HepG2 (cell line): Measurements from ENCODE around the gene PIM1. TPM values are rescaled to one million over a fixed set of nuclear protein-coding genes. Genes with fewer than 3 reads are reported as not detected.

Experiments used
- ATAC-seq: fragments of 200-7000 bp; cut with Tn5 transposase; 3 replicates; pipeline ENCODE4 v1.9.1; 2020; ENCODE audit warnings: mild to moderate bottlenecking, moderate library complexity
- BruUV-seq: library from RNA; stranded (reverse); fragments of 400-500 nt; replicated peaks from 2 replicates; lab custom pipeline; 2021; lab: Mats Ljungman, UMichigan
- CTCF ChIA-PET: fragments of 300-600 bp; formaldehyde crosslinking; extraction: SDS; loops from one replicate; lab custom pipeline; 2021; ENCODE audit warnings: low total read pairs, inconsistent platforms, low intra/inter-chr PET ratio; lab: Yijun Ruan, JAX
- POLR2A ChIA-PET: fragments of 350-600 bp; sonication (Branson Sonifier 250); formaldehyde crosslinking; loops from one replicate; lab custom pipeline; 2020; ENCODE audit warnings: antibody characterized with exemption, inconsistent platforms; lab: Yijun Ruan, JAX
- DNase-seq: peaks from one replicate; pipeline ENCODE4 v3.0.0-alpha.2; 2015; ENCODE audit warnings: low spot score
- FAIRE-seq: peaks from 3 replicates; lab custom pipeline; 2011; peaks lifted over from hg19 to GRCh38; lab: Jason Lieb, UNC
- H2AFZ ChIP-seq: one replicate; pipeline ENCODE4 v1.6.1; 2011; ENCODE audit warnings: low read length, inconsistent platforms
- H3K27ac ChIP-seq: fragments of 300-600 bp; 3 replicates; pipeline ENCODE4 v1.8.0; 2011; ENCODE audit warnings: mixed run types, mild to moderate bottlenecking, mixed read lengths, low read length, inconsistent platforms; ENCODE audit not compliant: insufficient read depth; ENCODE audit errors: extremely low read length
- H3K27me3 ChIP-seq, 2 experiments: fragments of 200-600 bp in 1 of 2; 2 replicates in 1 of 2; 3 replicates in 1 of 2; pipeline versions ENCODE4 v1.6.0 to v1.8.0; 2011; ENCODE audit warnings: low read length in 2 of 2, mild to moderate bottlenecking in 2 of 2, moderate library complexity in 2 of 2, inconsistent platforms in 1 of 2; ENCODE audit not compliant: insufficient read depth in 2 of 2, control insufficient read depth in 1 of 2
- H3K36me3 ChIP-seq, 2 experiments: fragments of 200-600 bp in 1 of 2; replicated peaks in 1 of 2; 2 replicates in 1 of 2; 3 replicates in 1 of 2; pipeline versions ENCODE4 v1.5.1 to v1.8.0; 2011; ENCODE audit warnings: low read length in 2 of 2, inconsistent platforms in 1 of 2; ENCODE audit not compliant: insufficient read depth in 2 of 2, control insufficient read depth in 1 of 2
- H3K4me1 ChIP-seq: 2 replicates; pipeline ENCODE4 v1.5.1; 2012; ENCODE audit warnings: low read length, inconsistent platforms; ENCODE audit not compliant: insufficient read depth
- H3K4me2 ChIP-seq: 2 replicates; pipeline ENCODE4 v1.6.0; 2011; ENCODE audit warnings: low read depth, low read length, inconsistent platforms
- H3K4me3 ChIP-seq, 3 experiments: fragments of 200-600 bp in 1 of 3; sonication (generic), shearing (Covaris generic) in 1 of 3; replicated peaks in 1 of 3; 2 replicates each; pipeline ENCODE4 v1.5.1; 2011 to 2016; ENCODE audit warnings: low read length in 3 of 3, inconsistent platforms in 2 of 3, low read depth in 2 of 3, mild to moderate bottlenecking in 2 of 3, control low read depth in 1 of 3, mixed read lengths in 1 of 3; ENCODE audit not compliant: insufficient read depth in 1 of 3
- H3K79me2 ChIP-seq: one replicate; pipeline ENCODE4 v1.6.1; 2011; ENCODE audit warnings: low read length, inconsistent platforms; ENCODE audit not compliant: insufficient read depth
- H3K9ac ChIP-seq: 2 replicates; pipeline ENCODE4 v1.6.0; 2011; ENCODE audit warnings: mild to moderate bottlenecking, low read depth, low read length, inconsistent platforms; ENCODE audit not compliant: insufficient read depth
- H3K9me3 ChIP-seq: 2 replicates; pipeline ENCODE4 v1.5.1; 2012; ENCODE audit warnings: mild to moderate bottlenecking, low read length
- H4K20me1 ChIP-seq: 2 replicates; pipeline ENCODE4 v1.6.0; 2011; ENCODE audit warnings: inconsistent platforms, mild to moderate bottlenecking, low read length, moderate library complexity; ENCODE audit not compliant: insufficient read depth
- ARHGAP35 ChIP-seq: sonication (generic); formaldehyde crosslinking; IDR thresholded peaks from 2 replicates; pipeline ENCODE4 v1.9.0; 2022; ENCODE audit warnings: mild to moderate bottlenecking, inconsistent platforms, moderate library complexity, missing genetic modification reagents, borderline replicate concordance
- MAF1 ChIP-seq: sonication (generic); formaldehyde crosslinking; IDR thresholded peaks from 2 replicates; pipeline ENCODE4 v1.5.0; 2020; ENCODE audit warnings: missing genetic modification reagents, borderline replicate concordance
- NFATC3 ChIP-seq: sonication (generic); formaldehyde crosslinking; IDR thresholded peaks from 2 replicates; pipeline ENCODE4 v1.5.1; 2020; ENCODE audit warnings: mild to moderate bottlenecking, missing genetic modification reagents
- NRL ChIP-seq: sonication (generic); formaldehyde crosslinking; IDR thresholded peaks from 2 replicates; pipeline ENCODE4 v1.5.0; 2020; ENCODE audit warnings: missing genetic modification reagents, mild to moderate bottlenecking, moderate library complexity, borderline replicate concordance
- TRIM24 ChIP-seq: sonication (generic); formaldehyde crosslinking; IDR thresholded peaks from 2 replicates; pipeline ENCODE4 v1.8.0; 2022; ENCODE audit warnings: mild to moderate bottlenecking, missing genetic modification reagents
- ZBTB2 ChIP-seq: sonication (generic); formaldehyde crosslinking; IDR thresholded peaks from 2 replicates; pipeline ENCODE4 v1.8.0; 2022; ENCODE audit warnings: low read depth, missing genetic modification reagents
- ZBTB46 ChIP-seq: sonication (generic); formaldehyde crosslinking; IDR thresholded peaks from 2 replicates; pipeline ENCODE4 v1.4.0; 2020; ENCODE audit warnings: mild to moderate bottlenecking, missing genetic modification reagents, borderline replicate concordance
- ZMAT3 ChIP-seq: sonication (generic); formaldehyde crosslinking; conservative IDR thresholded peaks from 2 replicates; pipeline ENCODE4 v1.7.0; 2021; ENCODE audit warnings: missing genetic modification reagents
- ZNF280D ChIP-seq: sonication (generic); formaldehyde crosslinking; IDR thresholded peaks from 2 replicates; pipeline ENCODE4 v1.5.1; 2020; ENCODE audit warnings: mild to moderate bottlenecking, missing genetic modification reagents
- ZNF329 ChIP-seq: sonication (generic); formaldehyde crosslinking; IDR thresholded peaks from 2 replicates; pipeline ENCODE4 v1.9.0; 2021; ENCODE audit warnings: low read depth, mild to moderate bottlenecking, missing genetic modification reagents
- ZNF354B ChIP-seq: sonication (generic); formaldehyde crosslinking; IDR thresholded peaks from 2 replicates; pipeline ENCODE4 v1.8.0; 2022; ENCODE audit warnings: mild to moderate bottlenecking, missing genetic modification reagents
- ZNF609 ChIP-seq: sonication (generic); formaldehyde crosslinking; IDR thresholded peaks from 2 replicates; pipeline ENCODE4 v1.4.0; 2020; ENCODE audit warnings: mild to moderate bottlenecking, missing genetic modification reagents, borderline replicate concordance
- ZNF879 ChIP-seq: sonication (generic); formaldehyde crosslinking; IDR thresholded peaks from 2 replicates; pipeline ENCODE4 v1.8.1; 2023; ENCODE audit warnings: missing genetic modification reagents
- WGBS: methylation state at CpG from one replicate; pipeline ENCODE4 v1.1.6; 2017; ENCODE audit warnings: low lambda C conversion rate; 5-methylcytosine and 5-hydroxymethylcytosine counted together
- in situ Hi-C: cut with HindIII; loops from 2 replicates; pipeline ENCODE4 v1.10.0; 2017; ENCODE audit warnings: low pct_unique_long_range_greater_than_20kb; ENCODE audit not compliant: extremely low pct_ligation_motif_present
- intact Hi-C: fragments of 100-400 bp; cut with micrococcal nuclease; formaldehyde crosslinking; loops from one replicate; pipeline ENCODE4 v1.10.0; 2022; ENCODE audit not compliant: unreplicated experiment
- polyA plus RNA-seq, 8 experiments: library from polyadenylated mRNA; depleted of rRNA in 3 of 8; stranded (reverse) in 7 of 8; unstranded in 1 of 8; fragments of >200 nt; fragmentation: Illumina TruSeq in 4 of 8; extraction: Trizol in 4 of 8; gene quantifications; 2 replicates each; pipeline versions ENCODE4 v1.2.1 to v1.2.3, GENCODE V29; 2011 to 2016; ENCODE audit warnings: low read depth in 4 of 8, missing spikeins in 1 of 8, mixed read lengths in 1 of 8; ENCODE audit not compliant: insufficient read depth in 1 of 8
- total RNA-seq, 5 experiments: library from RNA; depleted of rRNA; stranded (reverse); fragments of >200 nt; fragmentation: Illumina TruSeq; extraction: Trizol; gene quantifications; 2 replicates each; pipeline ENCODE4 v1.2.3, GENCODE V29; 2016; ENCODE audit warnings: low read depth in 1 of 5

PIM1 gene
- total and polyA plus RNA-seq, 2 of the 13 experiments (the other 11 are each of a cell fraction or from before 2014, with no cell fraction given) = 29.4 to 117 TPM

- Histone ChIP-seq H3K4me1 (peaks cover 37% of the 10 kb centered on the region), H3K4me3 (no peak overlapping the region), H3K9me3 (no peaks in the 10 kb centered on the region), H3K79me2 (no peaks in the 10 kb centered on the region), H2AFZ (no peak overlapping the region), H3K36me3 (no peaks in the 10 kb centered on the region), H3K4me2 (no peak overlapping the region), H3K9ac (no peak overlapping the region), H3K27ac (no peak overlapping the region), H4K20me1 (no peaks in the 10 kb centered on the region), H3K27me3 (peaks cover 0 to 3% of the 10 kb centered on the region in 2 experiments; a peak in 1 of 5 replicates)
- in situ Hi-C loops (no loop called here), intact Hi-C loops (no loop called here)
- FAIRE-seq = no peak
- ATAC-seq = no peak
- POLR2A ChIA-PET = no interaction called here
- no peak for DNase-seq
- 36% methylated on average over 1 of the region's 1 CpG for WGBS
- CTCF ChIA-PET = no interaction called here
- BruUV-seq = no TSS peak
- TF ChIP-seq NFATC3 (CRISPR knock-in tag) (no peak), ZNF354B (CRISPR knock-in tag) (no peak), ZBTB2 (CRISPR knock-in tag) (no peak), ZNF609 (CRISPR knock-in tag) (no peak), ARHGAP35 (CRISPR knock-in tag) (no peak), TRIM24 (no peak), NRL (CRISPR knock-in tag) (no peak), ZNF879 (CRISPR knock-in tag) (no peak), MAF1 (CRISPR knock-in tag) (no peak), ZMAT3 (CRISPR knock-in tag) (no peak), ZBTB46 (no peak), ZNF280D (CRISPR knock-in tag) (no peak), ZNF329 (no peak)
Observed at GRCh38 chr6:37190159-37190535, 20.2 kb downstream of the PIM1 start.
